Measurements from ENCODE around the gene SH3BP5.

The SH3BP5 gene

DNA sequence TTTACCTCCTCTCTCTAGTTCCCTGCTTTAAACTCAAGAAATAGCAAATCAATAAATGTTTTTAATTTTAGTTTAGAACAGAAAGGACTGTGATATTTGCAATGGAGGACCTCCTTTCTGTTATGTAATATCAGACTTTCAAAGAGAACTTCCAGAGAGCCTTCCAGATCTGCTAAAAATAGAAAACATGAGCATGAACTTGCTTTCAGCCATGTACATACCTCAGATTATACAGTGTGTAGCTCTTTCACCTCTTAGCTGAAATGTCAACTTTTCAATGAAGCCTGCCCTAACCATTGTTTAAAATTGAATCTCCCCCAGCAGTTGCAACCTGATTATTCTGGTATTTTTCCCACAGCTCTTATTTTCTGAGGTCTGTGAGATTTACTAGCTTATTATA is 113.7 kb downstream of the SH3BP5 start:
- H3K4me1 Mint-ChIP-seq, result peaks cover 8% of the 10 kb centered on the region
- no peak overlapping the region for H3K27ac Mint-ChIP-seq
- DNase-seq (no peak), ATAC-seq (no peak)
- H3K27me3 Mint-ChIP-seq, result no peaks in the 10 kb centered on the region
- H3K36me3 Mint-ChIP-seq (ENCODE audit: low read depth), result peaks cover 45% of the 10 kb centered on the region
- no peak overlapping the region for H3K4me3 Mint-ChIP-seq
- H3K9me3 Mint-ChIP-seq, result no peaks in the 10 kb centered on the region

DNA sequence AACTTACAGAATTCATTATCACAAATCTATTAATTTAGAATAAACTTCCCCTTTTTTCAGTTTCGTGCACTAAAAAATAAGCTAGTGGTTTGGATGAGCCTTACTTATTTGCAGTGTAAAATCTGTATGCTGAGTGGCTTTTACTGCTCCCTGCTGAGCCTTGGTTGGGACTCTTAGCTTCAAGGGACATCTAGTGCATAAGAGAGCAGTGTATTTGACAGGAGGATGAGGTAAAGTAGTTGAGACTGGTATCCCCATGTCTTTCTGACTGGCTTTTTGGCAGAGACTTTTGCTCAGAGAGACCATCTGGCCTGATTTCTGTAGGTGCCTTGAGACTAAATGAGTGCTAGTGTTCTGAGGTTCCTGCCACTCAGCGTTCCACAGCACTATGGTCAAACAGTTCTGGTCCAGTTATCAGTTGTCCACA is 114.5 kb downstream of the SH3BP5 start:
- DNase-seq (no peak), ATAC-seq (no peak)
- Mint-ChIP-seq H3K4me1 (peaks cover 8% of the 10 kb centered on the region), H3K27me3 (no peaks in the 10 kb centered on the region), H3K27ac (no peak overlapping the region), H3K9me3 (no peaks in the 10 kb centered on the region), H3K4me3 (no peak overlapping the region), H3K36me3 (ENCODE audit: low read depth) (peaks cover 50% of the 10 kb centered on the region)

DNA sequence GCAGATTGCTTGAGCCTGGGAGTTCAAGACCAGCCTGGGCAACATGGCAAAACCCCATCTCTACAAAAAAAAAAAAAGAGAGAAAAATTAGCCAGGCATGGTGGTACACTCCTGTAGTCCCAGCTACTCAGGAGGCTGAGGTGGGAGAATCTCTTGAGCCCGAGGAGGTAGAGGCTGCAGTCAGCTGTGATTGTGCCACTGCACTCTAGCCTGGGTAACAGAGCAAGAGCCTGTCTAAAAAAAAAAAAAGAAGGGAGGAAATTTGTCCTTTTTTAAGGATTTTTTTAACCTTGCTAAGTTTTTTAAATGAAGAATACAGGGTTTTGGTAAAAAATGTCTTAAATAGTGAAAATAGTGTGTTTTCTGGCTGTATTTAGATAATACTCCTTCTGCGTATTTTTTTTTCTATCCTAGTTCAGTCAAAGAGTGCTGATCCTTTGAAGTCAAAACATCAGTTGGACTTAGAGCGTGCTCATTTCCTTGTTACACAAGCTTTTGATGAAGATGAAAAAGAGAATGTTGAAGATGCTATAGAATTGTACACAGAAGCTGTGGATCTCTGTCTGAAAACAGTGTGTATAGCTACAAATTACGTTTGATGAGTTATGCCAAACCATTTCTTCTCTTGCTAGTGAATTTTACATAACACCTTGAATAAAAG is 115.2 kb downstream of the SH3BP5 start:
- no peak overlapping the region for H3K27ac Mint-ChIP-seq
- peaks cover 50% of the 10 kb centered on the region for H3K36me3 Mint-ChIP-seq (ENCODE audit: low read depth)
- H3K4me3 Mint-ChIP-seq, result no peak overlapping the region
- DNase-seq (no peak), ATAC-seq (no peak)
- peaks cover 8% of the 10 kb centered on the region for H3K4me1 Mint-ChIP-seq
- H3K27me3 Mint-ChIP-seq, result no peaks in the 10 kb centered on the region
- H3K9me3 Mint-ChIP-seq, result no peaks in the 10 kb centered on the region

DNA sequence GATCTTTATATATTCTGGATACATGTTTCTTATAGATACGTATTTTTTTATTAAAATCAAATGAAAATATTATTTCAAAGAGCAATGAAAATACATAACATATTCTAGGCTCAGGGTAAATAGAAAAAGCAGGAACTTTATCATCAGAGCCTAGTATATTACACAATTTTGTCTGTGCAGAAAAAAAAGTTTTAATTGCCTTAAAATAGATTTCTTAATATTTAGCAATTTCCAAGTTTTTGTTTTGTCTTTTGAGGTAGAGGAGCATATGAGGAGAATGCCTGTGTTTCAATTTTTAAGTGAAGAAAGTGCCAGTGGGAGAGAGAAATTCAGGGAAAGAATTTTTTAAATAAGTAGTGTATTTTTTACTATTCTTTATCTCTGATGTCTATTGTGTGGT is 115.9 kb downstream of the SH3BP5 start:
- Mint-ChIP-seq H3K4me3 (no peak overlapping the region), H3K27ac (no peak overlapping the region), H3K4me1 (peaks cover 8% of the 10 kb centered on the region), H3K27me3 (no peaks in the 10 kb centered on the region), H3K9me3 (no peaks in the 10 kb centered on the region), H3K36me3 (ENCODE audit: low read depth) (peaks cover 50% of the 10 kb centered on the region)
- ATAC-seq, result no peak
- no peak for DNase-seq

DNA sequence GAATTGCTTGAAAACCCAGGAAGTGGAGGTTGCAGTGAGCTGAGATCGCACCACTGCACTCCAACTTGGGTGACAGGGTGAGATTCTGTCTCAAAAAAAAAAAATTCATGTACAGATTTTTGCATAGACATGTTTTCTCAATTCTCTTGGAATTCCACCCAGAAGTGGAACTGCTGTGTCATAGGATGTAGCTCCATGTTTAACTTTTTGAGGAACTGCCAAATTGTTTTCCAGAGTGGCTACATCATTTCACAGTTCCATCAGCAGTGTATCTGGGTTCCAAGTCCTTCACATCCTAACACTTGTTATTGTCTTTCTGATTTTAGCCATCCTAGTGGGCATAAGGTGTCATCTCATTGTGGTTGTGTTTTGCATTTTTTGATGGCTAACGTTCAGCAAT is 116.4 kb downstream of the SH3BP5 start:
- DNase-seq (no peak), ATAC-seq (no peak)
- Mint-ChIP-seq H3K4me1 (peaks cover 8% of the 10 kb centered on the region), H3K27me3 (no peaks in the 10 kb centered on the region), H3K27ac (no peak overlapping the region), H3K4me3 (no peak overlapping the region), H3K9me3 (no peaks in the 10 kb centered on the region), H3K36me3 (ENCODE audit: low read depth) (peaks cover 50% of the 10 kb centered on the region)

DNA sequence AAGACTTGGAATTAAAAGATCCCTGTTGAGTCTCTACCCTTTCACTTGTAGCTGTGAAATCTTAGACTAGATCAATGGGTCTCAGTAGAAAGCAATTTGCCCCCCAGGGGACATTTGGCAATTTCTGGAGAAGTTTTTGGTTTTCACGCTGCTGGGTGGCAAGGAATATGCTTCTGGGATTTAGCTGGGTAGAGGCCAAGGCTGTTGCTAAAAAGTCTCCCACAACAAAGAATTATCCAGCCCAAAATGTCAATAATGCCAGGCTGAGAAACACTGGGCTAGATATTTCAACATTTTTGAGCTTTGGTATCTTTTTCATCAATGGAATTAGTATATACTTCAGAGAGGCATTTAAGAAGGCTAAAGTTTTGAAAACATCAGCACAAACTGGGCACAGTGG is 117.6 kb downstream of the SH3BP5 start:
- Mint-ChIP-seq H3K27ac (no peak overlapping the region), H3K4me3 (no peak overlapping the region), H3K27me3 (no peaks in the 10 kb centered on the region), H3K36me3 (ENCODE audit: low read depth) (peaks cover 49% of the 10 kb centered on the region), H3K4me1 (peaks cover 10% of the 10 kb centered on the region), H3K9me3 (no peaks in the 10 kb centered on the region)
- ATAC-seq (no peak), DNase-seq (no peak)

DNA sequence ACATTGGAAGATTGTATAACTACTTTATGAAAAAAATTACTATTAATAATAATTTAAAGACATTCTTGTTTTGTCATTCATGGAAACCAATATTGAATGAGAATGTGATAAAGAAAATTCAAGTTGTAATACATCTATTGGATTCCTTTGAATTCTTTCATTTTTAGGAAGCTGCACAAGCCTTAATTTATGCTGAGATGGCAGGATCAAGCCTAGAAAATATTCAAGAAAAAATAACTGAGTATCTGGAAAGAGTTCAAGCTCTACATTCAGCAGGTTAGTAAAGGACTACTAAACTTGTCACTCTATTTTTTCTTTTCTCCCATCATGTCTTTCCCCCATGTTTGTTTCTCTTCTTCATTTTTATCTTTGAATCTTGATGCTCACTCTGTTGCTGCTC is 120.4 kb downstream of the SH3BP5 start:
- no peak overlapping the region for H3K27ac Mint-ChIP-seq
- H3K4me3 Mint-ChIP-seq, result no peak overlapping the region
- peaks cover 31% of the 10 kb centered on the region for H3K36me3 Mint-ChIP-seq (ENCODE audit: low read depth)
- no peak for ATAC-seq
- peaks cover 24% of the 10 kb centered on the region for H3K4me1 Mint-ChIP-seq
- no peaks in the 10 kb centered on the region for H3K9me3 Mint-ChIP-seq
- H3K27me3 Mint-ChIP-seq, result no peaks in the 10 kb centered on the region
- no peak for DNase-seq

DNA sequence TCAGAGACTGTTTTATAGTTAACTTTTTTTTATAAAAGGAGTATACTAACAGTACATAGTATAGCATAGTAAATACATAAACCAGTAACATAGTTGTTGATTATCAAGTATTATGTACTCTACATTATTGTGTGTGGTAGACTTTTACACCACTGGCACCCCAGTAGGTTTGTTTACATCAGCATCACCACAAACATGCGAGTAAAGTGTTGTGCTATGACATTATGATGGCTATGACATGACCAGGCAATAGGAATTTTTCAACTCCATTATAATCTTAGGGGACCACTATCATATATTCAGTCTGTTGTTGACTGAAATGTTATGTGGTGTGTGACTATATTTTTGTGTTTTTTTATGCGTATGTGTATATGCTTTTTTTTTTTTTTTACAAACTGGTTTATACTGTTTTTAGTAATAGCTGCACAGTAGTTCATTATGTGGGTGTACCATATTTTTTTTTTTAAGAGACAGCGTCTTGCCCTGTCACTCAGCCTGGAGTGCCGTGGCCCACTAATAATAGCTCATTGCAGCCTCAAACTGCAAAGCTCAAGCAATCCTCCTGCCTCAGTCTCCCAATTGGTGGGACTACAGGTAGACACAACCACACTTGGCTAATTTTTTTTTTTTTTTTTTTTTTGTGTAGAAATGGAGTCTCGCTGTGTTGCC is 124.4 kb downstream of the SH3BP5 start:
- no peak for DNase-seq
- H3K4me3 Mint-ChIP-seq, result peak overlapping the region; percentile 87
- H3K36me3 Mint-ChIP-seq (ENCODE audit: low read depth), result peaks cover 12% of the 10 kb centered on the region
- peaks cover 25% of the 10 kb centered on the region for H3K4me1 Mint-ChIP-seq
- peak overlapping the region; percentile 39 for H3K27ac Mint-ChIP-seq
- no peaks in the 10 kb centered on the region for H3K27me3 Mint-ChIP-seq
- ATAC-seq, result no peak
- H3K9me3 Mint-ChIP-seq, result no peaks in the 10 kb centered on the region

DNA sequence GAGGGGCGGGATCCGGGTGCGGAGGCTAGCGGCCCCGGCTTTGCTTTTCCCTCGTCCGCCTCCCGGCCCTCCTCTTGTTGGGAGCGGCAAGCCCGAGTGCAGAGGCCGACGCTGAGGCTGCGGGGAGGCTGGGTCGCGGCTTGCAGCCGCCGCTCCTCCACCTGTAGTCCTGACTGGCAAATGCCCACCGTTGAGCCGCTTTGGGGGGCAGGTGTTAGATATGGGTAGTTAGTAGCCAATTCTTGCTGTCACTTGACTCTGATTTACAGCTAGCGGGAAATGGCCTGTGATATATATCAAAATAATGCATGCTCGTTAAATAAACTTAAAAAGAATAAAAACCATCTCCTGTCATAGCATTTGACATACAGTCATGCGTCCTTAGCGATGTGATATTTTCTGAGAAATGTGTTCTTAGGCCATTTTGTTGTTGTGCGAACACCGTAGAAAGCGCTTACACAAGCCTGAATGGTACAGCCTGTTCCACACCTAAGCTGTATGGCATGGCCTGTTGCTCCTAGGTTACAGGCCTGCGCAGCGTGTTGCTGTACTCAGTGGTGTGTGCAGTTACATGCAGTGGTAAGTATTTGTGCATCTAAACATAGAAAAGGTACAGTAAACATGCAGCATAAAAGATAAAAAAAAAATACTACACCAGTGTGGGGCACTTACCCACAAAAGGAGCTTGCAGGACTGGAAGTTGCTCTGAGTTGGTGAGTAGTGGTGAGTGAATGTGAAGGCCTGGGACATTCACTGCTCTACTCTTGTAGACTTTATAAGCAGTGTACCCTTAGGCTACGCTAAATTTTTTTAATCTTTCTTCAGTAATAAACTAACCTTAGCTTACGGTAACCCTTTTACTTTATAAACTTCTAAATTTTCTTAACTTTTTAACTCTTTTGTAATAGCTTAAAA is 125.5 kb downstream of the SH3BP5 start:
- Mint-ChIP-seq H3K9me3 (no peaks in the 10 kb centered on the region), H3K27me3 (no peaks in the 10 kb centered on the region), H3K4me1 (peaks cover 27% of the 10 kb centered on the region), H3K4me3 (peak overlapping the region; percentile 87), H3K27ac (peak overlapping the region; percentile 84), H3K36me3 (ENCODE audit: low read depth) (peaks cover 7% of the 10 kb centered on the region)
- peak; percentile 21 for ATAC-seq
- peak; percentile 23 for DNase-seq

DNA sequence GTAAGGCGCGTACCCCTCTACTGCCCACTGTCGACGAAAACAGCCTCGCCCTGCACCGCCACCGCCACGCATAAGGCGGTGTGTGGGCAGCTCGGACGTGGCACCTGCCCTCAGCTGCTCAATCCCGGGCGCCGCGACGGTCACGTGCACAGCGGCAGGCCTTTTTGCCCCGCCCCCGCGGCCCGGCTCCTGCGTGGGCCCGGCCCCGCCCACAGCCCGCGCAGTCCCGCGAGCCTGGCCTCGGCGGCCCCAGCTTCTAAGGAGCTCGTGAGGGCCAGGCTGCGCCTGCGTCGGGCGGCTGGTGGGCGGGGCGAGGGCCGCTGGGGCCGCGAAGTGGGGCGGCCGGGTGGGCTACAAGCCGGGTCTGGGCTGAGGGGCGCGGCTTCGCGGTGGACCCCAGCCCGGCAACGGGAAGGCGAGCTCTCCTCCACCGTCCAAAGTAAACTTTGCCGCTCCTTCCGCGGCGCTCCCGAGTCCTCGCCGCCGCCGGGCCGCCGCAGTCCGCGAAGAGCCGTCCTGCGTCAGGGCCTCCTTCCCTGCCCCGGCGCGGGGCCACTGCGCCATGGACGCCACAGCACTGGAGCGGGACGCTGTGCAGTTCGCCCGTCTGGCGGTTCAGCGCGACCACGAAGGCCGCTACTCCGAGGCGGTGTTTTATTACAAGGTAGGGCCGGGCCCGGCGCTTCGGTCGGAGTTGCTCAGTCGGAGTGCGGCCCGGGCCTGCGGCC is 126.3 kb downstream of the SH3BP5 start, which contains the start of gene CAPN7:
CAPN7 (plus strand) TSS at position 313 of the 728 bp plus-strand sequence; CDS start at position 563, 250 bp downstream.
- H3K27ac Mint-ChIP-seq, result peak within 1 kb of the TSS; percentile 84
- H3K4me1 Mint-ChIP-seq, result peaks cover 27% of the 10 kb centered on the region
- H3K4me3 Mint-ChIP-seq, result peak within 1 kb of the TSS; percentile 87
- H3K36me3 Mint-ChIP-seq (ENCODE audit: low read depth), result peaks cover 7% of the 10 kb centered on the region
- DNase-seq, result peak; percentile 96
- ATAC-seq, result peak; percentile 91
- H3K27me3 Mint-ChIP-seq, result no peaks in the 10 kb centered on the region
- H3K9me3 Mint-ChIP-seq, result no peaks in the 10 kb centered on the region

DNA sequence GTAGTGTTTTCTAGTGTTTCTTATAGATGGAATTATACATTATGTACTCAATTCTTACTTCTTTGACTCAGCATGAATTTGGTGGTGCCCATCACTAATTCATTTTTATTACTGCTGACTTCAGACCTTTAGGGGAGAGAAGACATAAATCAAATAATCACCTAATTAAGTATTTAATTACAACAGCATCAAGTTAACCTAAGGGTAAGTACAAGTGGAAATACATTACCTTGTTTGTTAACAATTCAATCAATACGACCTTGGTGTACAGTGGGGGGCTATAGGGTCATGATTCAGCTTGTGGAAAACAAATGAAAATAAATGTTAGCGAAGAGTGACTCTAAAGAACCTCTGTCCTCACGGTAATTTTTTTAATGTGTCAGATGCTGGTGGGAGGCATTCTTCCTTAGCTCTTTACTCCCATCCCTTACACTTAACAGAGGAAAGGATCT is 126.9 kb downstream of the SH3BP5 start:
- H3K9me3 Mint-ChIP-seq, result no peaks in the 10 kb centered on the region

More for the DNA sequence above, 126.9 kb downstream of the SH3BP5 start:
- H3K27me3 Mint-ChIP-seq, result no peaks in the 10 kb centered on the region
- DNase-seq (no peak), ATAC-seq (no peak)
- peaks cover 26% of the 10 kb centered on the region for H3K4me1 Mint-ChIP-seq
- H3K4me3 Mint-ChIP-seq, result peak overlapping the region; percentile 87
- H3K36me3 Mint-ChIP-seq (ENCODE audit: low read depth), result peaks cover 4% of the 10 kb centered on the region
- H3K27ac Mint-ChIP-seq, result peak overlapping the region; percentile 80
